ENCODE results near the gene SLC9A3.

The SLC9A3 gene

DNA sequence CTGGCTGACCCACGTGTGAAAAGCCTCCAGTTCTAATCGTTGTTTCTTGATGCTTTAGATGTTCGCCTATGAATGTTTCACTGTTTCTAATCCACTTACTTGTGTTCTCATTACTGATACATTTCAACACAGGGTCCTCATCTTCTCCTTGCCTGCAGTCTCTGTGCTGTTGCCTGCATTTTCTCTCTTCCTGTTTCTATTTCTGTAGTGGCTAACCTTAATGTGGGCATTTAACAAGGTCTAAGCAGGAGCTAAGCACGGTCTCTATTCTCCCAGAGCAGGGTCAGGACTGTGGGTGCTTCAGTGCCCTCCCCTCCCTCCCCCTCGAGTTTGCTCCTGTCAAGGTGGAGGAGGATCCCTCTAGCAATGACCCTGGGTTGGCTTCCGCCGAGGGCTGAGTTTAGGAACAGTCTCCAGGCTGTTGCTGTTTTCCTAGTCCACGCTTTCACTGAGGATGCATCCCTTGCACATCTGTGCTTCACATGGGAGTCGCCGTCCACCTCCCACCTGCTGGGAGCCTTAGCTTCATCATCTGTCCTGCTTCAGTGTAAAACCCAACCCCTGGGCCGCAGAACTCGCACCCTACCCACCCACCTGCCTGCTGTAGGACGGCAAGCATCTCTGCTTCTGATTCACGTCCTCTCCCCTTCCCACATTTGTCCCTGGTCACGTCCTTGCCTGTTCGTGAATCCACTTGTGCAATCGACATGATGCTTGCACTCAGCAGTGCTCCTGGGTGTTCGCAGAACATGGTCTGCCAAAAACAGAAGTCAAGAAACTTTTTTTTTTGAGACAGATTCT lies 83.6 kb downstream of the SLC9A3 start:
- H3K9ac ChIP-seq (ENCODE audit: low read depth, low read length), result no peak overlapping the region
- H3K27me3 ChIP-seq (ENCODE audit: insufficient read depth, low read length), result no peaks in the 10 kb centered on the region

GRCh38 chr5:439636-440035 lies 84.6 kb downstream of the SLC9A3 start:
- H3K27me3 ChIP-seq (ENCODE audit: insufficient read depth, low read length), result no peaks in the 10 kb centered on the region
- H3K9ac ChIP-seq (ENCODE audit: low read depth, low read length), result no peak overlapping the region
- no peak overlapping the region for H3K4me3 ChIP-seq (ENCODE audit: low read length)
- H3K27ac ChIP-seq (ENCODE audit: low read depth, low read length), result no peak overlapping the region
- no peaks in the 10 kb centered on the region for H3K36me3 ChIP-seq (ENCODE audit: insufficient read depth, low read length)
- H3K4me1 ChIP-seq (ENCODE audit: insufficient read depth, low read length), result 0 out of 2 replicates have a peak, but pooled peaks cover 6% of the 10 kb centered on the region
- no peaks in the 10 kb centered on the region for H3K9me3 ChIP-seq (ENCODE audit: insufficient read depth, low read depth, low read length)
- 89% methylated on average over 14 of the region's 14 CpGs for WGBS

More for the DNA sequence above, 83.6 kb downstream of the SLC9A3 start:
- H3K36me3 ChIP-seq (ENCODE audit: insufficient read depth, low read length), result no peaks in the 10 kb centered on the region
- H3K27ac ChIP-seq (ENCODE audit: low read depth, low read length), result no peak overlapping the region
- 87% methylated on average over 18 of the region's 18 CpGs for WGBS
- no peak overlapping the region for H3K4me3 ChIP-seq (ENCODE audit: low read length)
- 0 out of 2 replicates have a peak, but pooled peaks cover 6% of the 10 kb centered on the region for H3K4me1 ChIP-seq (ENCODE audit: insufficient read depth, low read length)
- H3K9me3 ChIP-seq (ENCODE audit: insufficient read depth, low read depth, low read length), result no peaks in the 10 kb centered on the region

DNA sequence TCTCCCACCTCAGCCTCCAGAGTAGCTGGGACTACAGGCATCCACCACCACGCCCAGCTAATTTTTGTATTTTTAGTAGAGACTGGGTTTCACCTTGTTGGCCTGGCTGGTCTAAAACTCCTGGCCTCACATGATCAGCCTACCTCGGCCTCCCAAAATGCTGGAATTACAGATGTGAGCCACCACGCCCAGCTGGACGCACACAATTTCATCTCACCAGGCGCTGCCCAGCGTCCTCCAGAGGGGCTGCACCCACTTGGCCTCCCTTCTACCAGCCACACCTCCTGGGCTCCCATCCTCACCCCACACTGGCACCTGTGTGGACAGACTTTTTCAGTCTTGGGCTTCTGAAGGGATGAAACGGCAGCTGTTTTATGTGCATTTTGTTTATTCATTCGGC lies 85.1 kb downstream of the SLC9A3 start:
- no peaks in the 10 kb centered on the region for H3K9me3 ChIP-seq (ENCODE audit: insufficient read depth, low read depth, low read length)
- WGBS, result 93% methylated on average over 8 of the region's 8 CpGs

GRCh38 chr5:438481-438981 lies 85.7 kb downstream of the SLC9A3 start:
- Histone ChIP-seq H3K4me1 (ENCODE audit: insufficient read depth, low read length) (0 out of 2 replicates have a peak, but pooled peaks cover 3% of the 10 kb centered on the region), H3K9ac (ENCODE audit: low read depth, low read length) (no peak overlapping the region), H3K27ac (ENCODE audit: low read depth, low read length) (no peak overlapping the region), H3K36me3 (ENCODE audit: insufficient read depth, low read length) (no peaks in the 10 kb centered on the region), H3K27me3 (ENCODE audit: insufficient read depth, low read length) (no peaks in the 10 kb centered on the region), H3K9me3 (ENCODE audit: insufficient read depth, low read depth, low read length) (no peaks in the 10 kb centered on the region), H3K4me3 (ENCODE audit: low read length) (no peak overlapping the region)
- WGBS, result 86% methylated on average over 14 of the region's 14 CpGs

More for the DNA sequence above, 85.1 kb downstream of the SLC9A3 start:
- H3K27ac ChIP-seq (ENCODE audit: low read depth, low read length), result no peak overlapping the region
- no peaks in the 10 kb centered on the region for H3K27me3 ChIP-seq (ENCODE audit: insufficient read depth, low read length)
- no peak overlapping the region for H3K9ac ChIP-seq (ENCODE audit: low read depth, low read length)
- no peaks in the 10 kb centered on the region for H3K36me3 ChIP-seq (ENCODE audit: insufficient read depth, low read length)
- H3K4me3 ChIP-seq (ENCODE audit: low read length), result no peak overlapping the region
- H3K4me1 ChIP-seq (ENCODE audit: insufficient read depth, low read length), result 0 out of 2 replicates have a peak, but pooled peaks cover 6% of the 10 kb centered on the region

DNA sequence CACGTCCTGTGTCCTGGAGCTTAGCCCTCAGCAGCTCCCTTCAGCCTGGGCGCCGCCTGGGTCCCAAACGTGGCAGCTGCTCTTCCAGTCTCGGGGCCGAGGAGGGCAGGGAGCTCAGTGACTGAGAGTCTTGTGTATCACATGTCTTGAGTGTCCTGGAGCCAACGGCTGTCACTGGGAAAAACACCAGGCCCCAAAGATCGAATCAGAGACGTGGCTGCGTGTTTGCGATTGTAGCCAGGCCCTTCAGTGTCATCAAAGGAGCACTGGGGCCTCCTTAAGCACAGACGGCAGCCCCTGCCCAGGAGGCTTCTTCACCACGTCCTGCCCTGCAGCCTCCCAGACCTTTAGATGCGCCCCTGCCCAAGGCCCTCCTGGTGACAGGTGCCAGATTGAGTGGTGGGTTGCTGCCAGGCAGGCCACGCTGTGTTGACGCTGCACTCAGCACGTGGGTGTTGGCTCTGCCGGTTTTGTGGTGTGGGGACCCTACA lies 86.9 kb downstream of the SLC9A3 start:
- WGBS, result 91% methylated on average over 18 of the region's 18 CpGs

GRCh38 chr5:436641-436975 lies 87.6 kb downstream of the SLC9A3 start:
- H3K36me3 ChIP-seq (ENCODE audit: insufficient read depth, low read length), result no peaks in the 10 kb centered on the region
- H3K9me3 ChIP-seq (ENCODE audit: insufficient read depth, low read depth, low read length), result no peaks in the 10 kb centered on the region
- 76% methylated on average over 5 of the region's 5 CpGs for WGBS
- H3K27ac ChIP-seq (ENCODE audit: low read depth, low read length), result no peak overlapping the region
- no peaks in the 10 kb centered on the region for H3K4me1 ChIP-seq (ENCODE audit: insufficient read depth, low read length)
- H3K9ac ChIP-seq (ENCODE audit: low read depth, low read length), result no peak overlapping the region
- no peaks in the 10 kb centered on the region for H3K27me3 ChIP-seq (ENCODE audit: insufficient read depth, low read length)
- no peak overlapping the region for H3K4me3 ChIP-seq (ENCODE audit: low read length)

More for the DNA sequence above, 86.9 kb downstream of the SLC9A3 start:
- Histone ChIP-seq H3K4me3 (ENCODE audit: low read length) (no peak overlapping the region), H3K36me3 (ENCODE audit: insufficient read depth, low read length) (no peaks in the 10 kb centered on the region), H3K27ac (ENCODE audit: low read depth, low read length) (no peak overlapping the region), H3K9me3 (ENCODE audit: insufficient read depth, low read depth, low read length) (no peaks in the 10 kb centered on the region), H3K27me3 (ENCODE audit: insufficient read depth, low read length) (no peaks in the 10 kb centered on the region), H3K4me1 (ENCODE audit: insufficient read depth, low read length) (0 out of 2 replicates have a peak, but pooled peaks cover 3% of the 10 kb centered on the region), H3K9ac (ENCODE audit: low read depth, low read length) (no peak overlapping the region)

GRCh38 chr5:435961-436640 lies 88.1 kb downstream of the SLC9A3 start:
- Histone ChIP-seq H3K27ac (ENCODE audit: low read depth, low read length) (no peak overlapping the region), H3K9ac (ENCODE audit: low read depth, low read length) (no peak overlapping the region), H3K9me3 (ENCODE audit: insufficient read depth, low read depth, low read length) (no peaks in the 10 kb centered on the region), H3K27me3 (ENCODE audit: insufficient read depth, low read length) (no peaks in the 10 kb centered on the region), H3K4me1 (ENCODE audit: insufficient read depth, low read length) (no peaks in the 10 kb centered on the region), H3K4me3 (ENCODE audit: low read length) (no peak overlapping the region), H3K36me3 (ENCODE audit: insufficient read depth, low read length) (no peaks in the 10 kb centered on the region)
- WGBS, result 84% methylated on average over 18 of the region's 18 CpGs

- Histone ChIP-seq H3K4me3 (ENCODE audit: low read length) (no peak overlapping the region), H3K36me3 (ENCODE audit: insufficient read depth, low read length) (no peaks in the 10 kb centered on the region), H3K4me1 (ENCODE audit: insufficient read depth, low read length) (no peaks in the 10 kb centered on the region), H3K9me3 (ENCODE audit: insufficient read depth, low read depth, low read length) (no peaks in the 10 kb centered on the region), H3K9ac (ENCODE audit: low read depth, low read length) (no peak overlapping the region), H3K27ac (ENCODE audit: low read depth, low read length) (no peak overlapping the region), H3K27me3 (ENCODE audit: insufficient read depth, low read length) (no peaks in the 10 kb centered on the region)
- WGBS, result 92% methylated on average over 27 of the region's 27 CpGs
These were observed 89.0 kb downstream of the SLC9A3 start for GRCh38 chr5:435156-435790.

GRCh38 chr5:434443-435146 lies 89.7 kb downstream of the SLC9A3 start:
- no peaks in the 10 kb centered on the region for H3K9me3 ChIP-seq (ENCODE audit: insufficient read depth, low read depth, low read length)
- whole genome bisulfite sequencing, result 92% methylated on average over 26 of the region's 26 CpGs
- no peaks in the 10 kb centered on the region for H3K4me1 ChIP-seq (ENCODE audit: insufficient read depth, low read length)
- H3K27ac ChIP-seq (ENCODE audit: low read depth, low read length), result no peak overlapping the region
- no peaks in the 10 kb centered on the region for H3K27me3 ChIP-seq (ENCODE audit: insufficient read depth, low read length)
- no peaks in the 10 kb centered on the region for H3K36me3 ChIP-seq (ENCODE audit: insufficient read depth, low read length)
- no peak overlapping the region for H3K4me3 ChIP-seq (ENCODE audit: low read length)
- H3K9ac ChIP-seq (ENCODE audit: low read depth, low read length), result no peak overlapping the region

- no peaks in the 10 kb centered on the region for H3K9me3 ChIP-seq (ENCODE audit: insufficient read depth, low read depth, low read length)
- WGBS, result 91% methylated on average over 16 of the region's 16 CpGs
- H3K36me3 ChIP-seq (ENCODE audit: insufficient read depth, low read length), result no peaks in the 10 kb centered on the region
- H3K27me3 ChIP-seq (ENCODE audit: insufficient read depth, low read length), result no peaks in the 10 kb centered on the region
- H3K9ac ChIP-seq (ENCODE audit: low read depth, low read length), result no peak overlapping the region
- no peak overlapping the region for H3K27ac ChIP-seq (ENCODE audit: low read depth, low read length)
- H3K4me1 ChIP-seq (ENCODE audit: insufficient read depth, low read length), result no peaks in the 10 kb centered on the region
- H3K4me3 ChIP-seq (ENCODE audit: low read length), result no peak overlapping the region
These were observed 90.4 kb downstream of the SLC9A3 start for GRCh38 chr5:433836-434235.

Data from HUES64 (cell line).